ENCODE data around the gene RBM20. TPM values are rescaled to one million over a fixed set of nuclear protein-coding genes. Genes with fewer than 3 reads are reported as not detected.

RBM20 gene
- total and polyA plus RNA-seq, 2 of the 4 experiments (the other 2 are of a cell fraction) = under 0.01 to 0.15 TPM

DNA sequence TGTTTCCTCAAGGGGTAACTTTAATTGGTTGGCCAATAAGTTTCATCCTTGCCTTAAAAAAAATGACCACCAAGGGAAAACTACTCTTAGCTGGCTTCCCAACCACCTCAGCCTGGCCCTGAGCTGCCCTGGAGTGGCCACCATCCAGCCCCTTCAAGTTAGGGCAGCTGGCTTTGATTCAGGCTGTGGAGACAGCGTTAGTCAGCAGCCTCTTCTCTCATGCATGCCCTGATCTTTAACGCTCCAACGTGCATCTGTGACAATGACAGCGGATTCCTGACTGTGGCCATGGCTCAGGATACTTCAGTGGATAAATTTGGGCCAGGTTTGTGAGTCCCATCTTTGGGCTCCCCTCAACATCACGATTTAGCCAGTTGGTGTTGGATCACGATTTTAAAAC lies 111.6 kb downstream of the RBM20 start:
- Histone ChIP-seq H2AK5ac (ENCODE audit: low read depth, low read length) (no peak overlapping the region), H4K8ac (ENCODE audit: low read depth in 2 of 2, low read length in 2 of 2) (no peak overlapping the region), H3K18ac (ENCODE audit: low read depth, low read length) (no peak overlapping the region), H3K23ac (ENCODE audit: low read depth, low read length) (no peak overlapping the region), H3K36me3 (ENCODE audit: control insufficient read depth, insufficient read depth, low read length) (no peaks in the 10 kb centered on the region), H4K5ac (ENCODE audit: low read depth, low read length) (no peak overlapping the region), H3K9ac (ENCODE audit: low read depth, low read length) (no peak overlapping the region), H4K91ac (ENCODE audit: insufficient read depth, low read depth, low read length) (no peak overlapping the region), H4K20me1 (ENCODE audit: insufficient read depth, low read length) (no peaks in the 10 kb centered on the region), H2AK9ac (replicated peaks; ENCODE audit: low read depth, low read length, poor library complexity) (no peak overlapping the region), H2BK120ac (ENCODE audit: low read depth, low read length) (no peak overlapping the region), H3K9me3 (ENCODE audit: control insufficient read depth, insufficient read depth, low read length) (peaks cover 5% of the 10 kb centered on the region; the same call in 1 of the 2 replicates), H2BK15ac (ENCODE audit: low read depth, low read length) (no peak overlapping the region), H2BK20ac (ENCODE audit: low read depth, low read length) (no peak overlapping the region), H2BK5ac (ENCODE audit: low read depth, low read length, poor library complexity, severe bottlenecking) (no peak overlapping the region), H3K4ac (ENCODE audit: low read depth, low read length) (no peak overlapping the region), H3K14ac (replicated peaks; ENCODE audit: low read depth, low read length) (no peak overlapping the region), H3K4me2 (ENCODE audit: low read depth, low read length) (no peak overlapping the region), H3K27me3 (ENCODE audit: control insufficient read depth, insufficient read depth, low read length) (peaks cover 8% of the 10 kb centered on the region), H3K27ac (ENCODE audit: insufficient read depth, low read length) (no peak overlapping the region), H3K4me3 (ENCODE audit: insufficient read depth, low read depth, low read length) (no peak overlapping the region), H2AFZ (replicated peaks; ENCODE audit: low read length, poor library complexity) (peak overlapping the region; percentile 44), H3K56ac (ENCODE audit: extremely low read depth, insufficient read depth, low read length) (no peak overlapping the region), H3K9me1 (ENCODE audit: insufficient read depth, low read length) (no peaks in the 10 kb centered on the region), H3K4me1 (ENCODE audit: control insufficient read depth, insufficient read depth, low read length) (0 out of 2 replicates have a peak, but pooled peaks cover 2% of the 10 kb centered on the region), H3K79me1 (ENCODE audit: low read depth in 1 of 2, low read length in 2 of 2) (no peaks in the 10 kb centered on the region)
- WGBS, 2 experiments (ENCODE audit: extremely low coverage in 2 of 2, insufficient read length in 1 of 2) = 87% methylated on average over 3 of the region's 6 CpGs; no CpG with 5 or more reads in 1 of the 2 experiments
- POLR2A ChIA-PET (ENCODE audit: unreplicated experiment) = no interaction called here
- intact Hi-C loops (cut with micrococcal nuclease) = no loop called here
- TF ChIP-seq, protein P1, sequence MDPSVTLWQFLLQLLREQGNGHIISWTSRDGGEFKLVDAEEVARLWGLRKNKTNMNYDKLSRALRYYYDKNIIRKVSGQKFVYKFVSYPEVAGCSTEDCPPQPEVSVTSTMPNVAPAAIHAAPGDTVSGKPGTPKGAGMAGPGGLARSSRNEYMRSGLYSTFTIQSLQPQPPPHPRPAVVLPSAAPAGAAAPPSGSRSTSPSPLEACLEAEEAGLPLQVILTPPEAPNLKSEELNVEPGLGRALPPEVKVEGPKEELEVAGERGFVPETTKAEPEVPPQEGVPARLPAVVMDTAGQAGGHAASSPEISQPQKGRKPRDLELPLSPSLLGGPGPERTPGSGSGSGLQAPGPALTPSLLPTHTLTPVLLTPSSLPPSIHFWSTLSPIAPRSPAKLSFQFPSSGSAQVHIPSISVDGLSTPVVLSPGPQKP (IDR thresholded peaks at IDR 0.05; ENCODE audit: borderline replicate concordance, low read depth, low read length) = no peak
- TF ChIP-seq POLR2A (IDR thresholded peaks at IDR 0.05; ENCODE audit: low read depth, low read length) (no peak), RAD21 (IDR thresholded peaks at IDR 0.05; ENCODE audit: low read length) (no peak), MAFK (IDR thresholded peaks at IDR 0.05; ENCODE audit: low read depth, low read length) (no peak), FOS (IDR thresholded peaks at IDR 0.05; ENCODE audit: low read depth, low read length) (no peak), RFX5 (IDR thresholded peaks at IDR 0.05; ENCODE audit: low read depth, low read length) (no peak), CHD1 (IDR thresholded peaks at IDR 0.05; ENCODE audit: low read depth, low read length) (no peak), NFE2L2 (IDR thresholded peaks at IDR 0.05; ENCODE audit: low read depth, low read length) (no peak), BHLHE40 (IDR thresholded peaks at IDR 0.05; ENCODE audit: low read depth, low read length) (no peak), SMC3 (IDR thresholded peaks at IDR 0.05; ENCODE audit: low read depth, low read length) (no peak), MAZ (IDR thresholded peaks at IDR 0.05; ENCODE audit: borderline replicate concordance, low read depth, low read length) (no peak), MXI1 (IDR thresholded peaks at IDR 0.05; ENCODE audit: borderline replicate concordance, low read depth, low read length) (no peak), CEBPB (IDR thresholded peaks at IDR 0.05; ENCODE audit: low read depth, low read length) (no peak), RCOR1 (IDR thresholded peaks at IDR 0.05; ENCODE audit: insufficient replicate concordance, low read length) (no peak)
- TF ChIP-seq, protein P2, sequence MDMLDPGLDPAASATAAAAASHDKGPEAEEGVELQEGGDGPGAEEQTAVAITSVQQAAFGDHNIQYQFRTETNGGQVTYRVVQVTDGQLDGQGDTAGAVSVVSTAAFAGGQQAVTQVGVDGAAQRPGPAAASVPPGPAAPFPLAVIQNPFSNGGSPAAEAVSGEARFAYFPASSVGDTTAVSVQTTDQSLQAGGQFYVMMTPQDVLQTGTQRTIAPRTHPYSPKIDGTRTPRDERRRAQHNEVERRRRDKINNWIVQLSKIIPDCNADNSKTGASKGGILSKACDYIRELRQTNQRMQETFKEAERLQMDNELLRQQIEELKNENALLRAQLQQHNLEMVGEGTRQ (IDR thresholded peaks at IDR 0.05; ENCODE audit: low read depth, low read length) = no peak
- TF ChIP-seq, protein P3, sequence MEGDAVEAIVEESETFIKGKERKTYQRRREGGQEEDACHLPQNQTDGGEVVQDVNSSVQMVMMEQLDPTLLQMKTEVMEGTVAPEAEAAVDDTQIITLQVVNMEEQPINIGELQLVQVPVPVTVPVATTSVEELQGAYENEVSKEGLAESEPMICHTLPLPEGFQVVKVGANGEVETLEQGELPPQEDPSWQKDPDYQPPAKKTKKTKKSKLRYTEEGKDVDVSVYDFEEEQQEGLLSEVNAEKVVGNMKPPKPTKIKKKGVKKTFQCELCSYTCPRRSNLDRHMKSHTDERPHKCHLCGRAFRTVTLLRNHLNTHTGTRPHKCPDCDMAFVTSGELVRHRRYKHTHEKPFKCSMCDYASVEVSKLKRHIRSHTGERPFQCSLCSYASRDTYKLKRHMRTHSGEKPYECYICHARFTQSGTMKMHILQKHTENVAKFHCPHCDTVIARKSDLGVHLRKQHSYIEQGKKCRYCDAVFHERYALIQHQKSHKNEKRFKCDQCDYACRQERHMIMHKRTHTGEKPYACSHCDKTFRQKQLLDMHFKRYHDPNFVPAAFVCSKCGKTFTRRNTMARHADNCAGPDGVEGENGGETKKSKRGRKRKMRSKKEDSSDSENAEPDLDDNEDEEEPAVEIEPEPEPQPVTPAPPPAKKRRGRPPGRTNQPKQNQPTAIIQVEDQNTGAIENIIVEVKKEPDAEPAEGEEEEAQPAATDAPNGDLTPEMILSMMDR (conservative IDR thresholded peaks at IDR 0.05; ENCODE audit: low read depth, low read length) = no peak
- ATAC-seq (ENCODE audit: low read depth) (no peak), DNase-seq (no peak)
- BruUV-seq (replicated peaks) = no TSS peak
- CTCF ChIA-PET = interaction anchor here (0.6 kb wide), 1 partner anchor 142 kb away, joined by 3 read pairs; no protein-coding TSS in a partner anchor
- dilution Hi-C loops (cut with HindIII; ENCODE audit: low sequenced_read_pairs, unreplicated experiment) = no loop called here
- in situ Hi-C loops (cut with MboI; ENCODE audit: low sequenced_read_pairs) = no loop called here
